Keratinocyte (primary cell): Measurements from ENCODE around the gene OR4M2.
"Not testable (repeated sequence)": the region's sequence is repeated elsewhere in the genome, so short reads cannot be mapped to it uniquely, and the experiment has no call there.

Source experiments
- CTCF ChIP-seq, 3 experiments: IDR thresholded peaks in 1 of 3; conservative IDR thresholded peaks in 1 of 3; optimal IDR thresholded peaks in 1 of 3; 2 replicates in 2 of 3; 3 replicates in 1 of 3; pipeline versions ENCODE3 to v1.5.1; 2011; ENCODE audit warnings: low read length in 3 of 3, mild to moderate bottlenecking in 3 of 3, moderate library complexity in 2 of 3, control low read depth in 1 of 3, inconsistent platforms in 1 of 3; ENCODE audit not compliant: insufficient read depth in 2 of 3; ENCODE audit errors: extremely low read depth in 1 of 3
- EZH2 ChIP-seq: IDR thresholded peaks from one replicate; pipeline ENCODE4 v1.6.1; 2012; ENCODE audit warnings: inconsistent platforms, mild to moderate bottlenecking, low read length, moderate library complexity

GRCh38 chr15:22069267-22069666 lies 11.1 kb upstream of the OR4M2 start:
- TF ChIP-seq CTCF (optimal IDR thresholded peaks at IDR 0.05 in 1 of 3, IDR thresholded peaks at IDR 0.05 in 1 of 3, conservative IDR thresholded peaks at IDR 0.05 in 1 of 3; ENCODE audit: extremely low read depth in 1 of 3, insufficient read depth in 2 of 3, low read length in 3 of 3); EZH2: not testable (repeated sequence)
